Measurements from ENCODE around the gene SEMA6D.

- TF ChIP-seq, protein P1, sequence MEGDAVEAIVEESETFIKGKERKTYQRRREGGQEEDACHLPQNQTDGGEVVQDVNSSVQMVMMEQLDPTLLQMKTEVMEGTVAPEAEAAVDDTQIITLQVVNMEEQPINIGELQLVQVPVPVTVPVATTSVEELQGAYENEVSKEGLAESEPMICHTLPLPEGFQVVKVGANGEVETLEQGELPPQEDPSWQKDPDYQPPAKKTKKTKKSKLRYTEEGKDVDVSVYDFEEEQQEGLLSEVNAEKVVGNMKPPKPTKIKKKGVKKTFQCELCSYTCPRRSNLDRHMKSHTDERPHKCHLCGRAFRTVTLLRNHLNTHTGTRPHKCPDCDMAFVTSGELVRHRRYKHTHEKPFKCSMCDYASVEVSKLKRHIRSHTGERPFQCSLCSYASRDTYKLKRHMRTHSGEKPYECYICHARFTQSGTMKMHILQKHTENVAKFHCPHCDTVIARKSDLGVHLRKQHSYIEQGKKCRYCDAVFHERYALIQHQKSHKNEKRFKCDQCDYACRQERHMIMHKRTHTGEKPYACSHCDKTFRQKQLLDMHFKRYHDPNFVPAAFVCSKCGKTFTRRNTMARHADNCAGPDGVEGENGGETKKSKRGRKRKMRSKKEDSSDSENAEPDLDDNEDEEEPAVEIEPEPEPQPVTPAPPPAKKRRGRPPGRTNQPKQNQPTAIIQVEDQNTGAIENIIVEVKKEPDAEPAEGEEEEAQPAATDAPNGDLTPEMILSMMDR (IDR thresholded peaks at IDR 0.05; ENCODE audit: low read length): no peak
- no peak for TF ChIP-seq EZH2phosphoT487 (IDR thresholded peaks at IDR 0.05; ENCODE audit: low read length)
Observed at GRCh38 chr15:47725906-47726305, 8.6 kb downstream of the SEMA6D start.

Measured in MM.1S (cell line).